GM12865 (cell line): ENCODE data around the gene SLC18A3.

ENCODE experiments used
- DNase-seq: peaks from one replicate; pipeline ENCODE4 v3.0.0; 2010; ENCODE audit warnings: low read depth
- H3K4me3 ChIP-seq: 2 replicates; pipeline ENCODE4 v1.5.1; 2011; ENCODE audit warnings: mild to moderate bottlenecking, low read depth, low read length, control low read depth
- CTCF ChIP-seq: IDR thresholded peaks from 2 replicates; pipeline ENCODE4 v1.5.1; 2011; ENCODE audit warnings: low read length, control low read depth, low read depth, inconsistent platforms; ENCODE audit not compliant: insufficient read depth; ENCODE audit errors: missing control alignments

Gene SLC18A3

GRCh38 chr10:49571388-49571787 lies 38.7 kb upstream of the SLC18A3 start:
- DNase-seq, result peak; percentile 13
- TF ChIP-seq CTCF, result no peak
- no peak overlapping the region for H3K4me3 ChIP-seq

- DNase-seq, result no peak
- TF ChIP-seq CTCF, result no peak
- no peak overlapping the region for H3K4me3 ChIP-seq
Observed at GRCh38 chr10:49572594-49573114, 37.5 kb upstream of the SLC18A3 start.

GRCh38 chr10:49575489-49576072 lies 34.5 kb upstream of the SLC18A3 start:
- no peak for TF ChIP-seq CTCF
- no peak for DNase-seq
- H3K4me3 ChIP-seq, result no peak overlapping the region

DNA sequence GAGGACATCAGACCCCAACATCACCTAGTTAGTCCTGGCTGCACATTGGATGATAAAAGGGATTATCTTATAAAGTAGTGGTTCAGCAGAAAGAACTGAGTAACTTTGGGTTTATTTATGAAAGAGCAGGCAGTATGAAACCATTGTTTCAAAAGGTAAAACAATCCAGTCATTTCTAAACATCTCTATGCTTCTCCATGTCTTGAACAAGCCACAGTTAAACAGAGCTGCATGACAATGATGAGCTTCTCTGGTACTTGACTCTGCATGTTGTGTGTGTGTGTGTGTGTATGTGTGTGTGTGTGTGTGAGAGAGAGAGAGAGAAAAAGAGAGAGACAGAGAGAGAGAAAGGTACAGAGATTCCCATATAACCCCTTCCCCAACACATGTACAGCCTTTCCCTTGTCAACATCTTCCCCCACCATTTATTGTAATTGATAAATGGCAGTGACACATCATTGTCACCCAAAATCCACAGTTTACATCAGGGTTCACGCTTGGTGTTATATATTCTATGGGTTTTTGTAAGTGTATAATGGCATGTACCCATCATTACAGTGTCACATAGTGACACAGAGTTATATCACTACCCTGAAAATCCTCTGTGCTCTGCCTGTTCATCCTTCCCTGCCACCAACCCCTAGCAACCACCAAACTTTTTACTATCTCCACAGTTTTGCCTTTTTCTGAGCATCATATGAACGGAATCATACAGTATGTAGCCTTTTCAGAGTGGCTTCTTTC lies 32.8 kb upstream of the SLC18A3 start:
- DNase-seq, result peak; percentile 37
- no peak overlapping the region for H3K4me3 ChIP-seq
- no peak for TF ChIP-seq CTCF

DNA sequence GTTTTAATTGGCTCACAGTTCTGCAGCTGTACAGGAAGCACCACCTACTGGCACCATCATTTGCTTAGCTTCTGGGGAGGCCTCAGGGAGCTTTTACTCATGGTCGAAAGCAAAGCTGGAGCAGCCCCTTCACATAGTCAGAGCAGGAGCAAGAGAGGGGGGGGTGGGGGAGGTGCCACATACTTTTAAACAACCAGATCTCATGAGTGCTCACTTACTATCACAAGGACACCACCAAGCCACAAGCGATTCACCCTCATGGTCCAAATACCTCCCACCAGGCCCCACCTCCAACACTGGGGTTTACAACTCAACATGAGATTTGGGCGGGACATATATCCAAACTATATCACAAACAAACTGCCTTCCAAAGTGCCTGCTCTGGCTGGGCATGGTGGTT lies 31.7 kb upstream of the SLC18A3 start:
- no peak for TF ChIP-seq CTCF

GRCh38 chr10:49579621-49580020 lies 30.5 kb upstream of the SLC18A3 start:
- TF ChIP-seq CTCF, result no peak
- DNase-seq, result no peak
- no peak overlapping the region for H3K4me3 ChIP-seq

More for the DNA sequence above, 31.7 kb upstream of the SLC18A3 start:
- DNase-seq, result no peak
- no peak overlapping the region for H3K4me3 ChIP-seq
